GM12864 (cell line): Measurements from ENCODE around the gene EIF3D.
A peak's percentile ranks its signal among the peaks of the same experiment; 100 is the strongest.

Source experiments
- DNase-seq: peaks from one replicate; pipeline ENCODE4 v3.0.0-alpha.2; 2011; ENCODE audit warnings: low read depth
- H3K4me3 ChIP-seq: 2 replicates; pipeline ENCODE4 v1.5.1; 2011; ENCODE audit warnings: mild to moderate bottlenecking, low read depth, low read length, control low read depth
- CTCF ChIP-seq: IDR thresholded peaks from 2 replicates; pipeline ENCODE4 v1.5.1; 2011; ENCODE audit warnings: low read depth, mild to moderate bottlenecking, moderate library complexity, low read length, control low read depth, inconsistent platforms; ENCODE audit errors: missing control alignments

The EIF3D gene

GRCh38 chr22:36550701-36551495, 21.9 kb upstream of the EIF3D start:
- no peak overlapping the region for H3K4me3 ChIP-seq
- DNase-seq, result no peak
- TF ChIP-seq CTCF, result no peak

GRCh38 chr22:36549033-36549432, 20.1 kb upstream of the EIF3D start:
- no peak for TF ChIP-seq CTCF
- no peak overlapping the region for H3K4me3 ChIP-seq
- DNase-seq, result no peak

- no peak overlapping the region for H3K4me3 ChIP-seq
- DNase-seq, result no peak
- no peak for TF ChIP-seq CTCF
Measured at GRCh38 chr22:36548606-36549005, 19.6 kb upstream of the EIF3D start.

GRCh38 chr22:36546932-36547331, 18.0 kb upstream of the EIF3D start:
- DNase-seq, result no peak
- no peak for TF ChIP-seq CTCF
- no peak overlapping the region for H3K4me3 ChIP-seq

- no peak for DNase-seq
- peak; percentile 51 for TF ChIP-seq CTCF
- no peak overlapping the region for H3K4me3 ChIP-seq
Measured at GRCh38 chr22:36546092-36546804, 17.3 kb upstream of the EIF3D start.

GRCh38 chr22:36544107-36544620, 15.2 kb upstream of the EIF3D start:
- TF ChIP-seq CTCF, result no peak
- DNase-seq, result no peak
- no peak overlapping the region for H3K4me3 ChIP-seq
